Measurements from ENCODE around the gene ALDH4A1. TPM values are rescaled to one million over a fixed set of nuclear protein-coding genes. Genes with fewer than 3 reads are reported as not detected.

Gene ALDH4A1
- polyA plus RNA-seq (ENCODE audit: insufficient read length in 3 of 3) = 10 to 100 TPM; 61.3 to 85.2 (median 64.7) TPM

GRCh38 chr1:18902523-18903290, at the start of gene ALDH4A1:
Gene ALDH4A1, minus strand, starts transcription at chr1:18902555. Its CDS starts 32 bp downstream, at chr1:18902523.
- peak; percentile 95 for DNase-seq (ENCODE audit: low read depth in 3 of 3, low spot score in 2 of 3)

DNA sequence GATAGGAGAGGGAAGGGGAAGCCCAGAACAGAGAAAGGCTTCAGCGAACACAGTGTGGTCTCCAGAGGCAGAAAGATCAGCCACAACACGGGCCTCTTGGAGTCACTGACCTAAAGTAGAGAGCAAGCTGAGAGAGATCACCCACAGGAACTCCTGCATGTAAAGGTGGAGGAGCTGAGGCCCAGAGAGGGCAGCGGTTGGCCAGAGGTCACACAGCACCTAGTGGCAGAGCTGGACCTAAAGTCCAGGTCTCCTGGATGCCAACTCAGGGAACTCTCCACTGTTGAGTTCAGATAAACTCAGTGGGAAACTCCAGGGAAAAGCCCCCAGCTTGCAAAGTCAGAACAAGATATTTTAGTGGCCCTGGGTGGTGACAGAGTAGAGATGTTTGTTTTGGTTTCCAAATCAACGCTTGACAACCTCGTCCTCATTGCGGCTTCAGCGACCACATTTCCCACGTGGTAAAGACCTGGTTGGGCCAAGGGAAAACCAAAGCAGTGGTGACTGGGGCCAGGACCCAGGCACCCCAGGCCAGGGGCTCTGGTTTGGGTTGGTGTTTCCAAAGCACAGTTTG, 49.5 kb upstream of the ALDH4A1 start:
- DNase-seq (ENCODE audit: low read depth in 3 of 3, low spot score in 2 of 3) = no peak

GRCh38 chr1:18951416-18951815, 49.1 kb upstream of the ALDH4A1 start:
- DNase-seq (ENCODE audit: low read depth in 3 of 3, low spot score in 2 of 3) = no peak

DNA sequence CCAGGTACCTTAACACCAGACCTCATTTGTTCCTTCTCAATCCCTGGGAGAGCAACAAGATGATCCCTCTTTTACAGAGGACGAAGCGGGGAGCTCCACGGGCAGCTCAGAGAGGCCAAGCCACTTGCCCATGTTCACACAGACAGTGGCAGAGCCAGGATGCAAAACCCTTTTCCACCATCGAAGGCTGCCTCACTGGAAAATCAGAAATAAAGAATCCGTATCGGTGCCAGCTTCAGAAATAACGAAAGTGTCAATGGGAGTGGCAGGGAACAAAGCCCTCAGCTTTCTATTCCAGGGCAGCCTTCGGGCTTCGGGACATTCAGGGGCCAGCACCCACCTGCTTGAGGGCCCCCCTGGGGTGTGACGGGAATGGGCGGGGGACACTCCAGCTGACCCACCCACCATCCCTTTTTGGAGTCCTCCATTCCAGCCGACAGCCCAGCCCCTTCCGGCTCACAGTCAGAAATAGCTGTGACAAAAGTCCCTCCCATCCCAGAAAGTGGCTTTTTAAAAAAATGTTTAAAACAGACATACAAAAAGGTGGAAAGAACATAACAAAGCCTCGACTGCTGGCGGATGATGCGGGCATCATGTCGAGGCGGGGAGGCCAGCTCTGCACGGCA, 48.2 kb upstream of the ALDH4A1 start:
- DNase-seq (ENCODE audit: low read depth in 3 of 3, low spot score in 2 of 3) = no peak

- peak; percentile 56 to 70 (median 56) for DNase-seq (ENCODE audit: low read depth in 3 of 3, low spot score in 2 of 3)
Observed at GRCh38 chr1:18949686-18950400, 47.5 kb upstream of the ALDH4A1 start.

DNA sequence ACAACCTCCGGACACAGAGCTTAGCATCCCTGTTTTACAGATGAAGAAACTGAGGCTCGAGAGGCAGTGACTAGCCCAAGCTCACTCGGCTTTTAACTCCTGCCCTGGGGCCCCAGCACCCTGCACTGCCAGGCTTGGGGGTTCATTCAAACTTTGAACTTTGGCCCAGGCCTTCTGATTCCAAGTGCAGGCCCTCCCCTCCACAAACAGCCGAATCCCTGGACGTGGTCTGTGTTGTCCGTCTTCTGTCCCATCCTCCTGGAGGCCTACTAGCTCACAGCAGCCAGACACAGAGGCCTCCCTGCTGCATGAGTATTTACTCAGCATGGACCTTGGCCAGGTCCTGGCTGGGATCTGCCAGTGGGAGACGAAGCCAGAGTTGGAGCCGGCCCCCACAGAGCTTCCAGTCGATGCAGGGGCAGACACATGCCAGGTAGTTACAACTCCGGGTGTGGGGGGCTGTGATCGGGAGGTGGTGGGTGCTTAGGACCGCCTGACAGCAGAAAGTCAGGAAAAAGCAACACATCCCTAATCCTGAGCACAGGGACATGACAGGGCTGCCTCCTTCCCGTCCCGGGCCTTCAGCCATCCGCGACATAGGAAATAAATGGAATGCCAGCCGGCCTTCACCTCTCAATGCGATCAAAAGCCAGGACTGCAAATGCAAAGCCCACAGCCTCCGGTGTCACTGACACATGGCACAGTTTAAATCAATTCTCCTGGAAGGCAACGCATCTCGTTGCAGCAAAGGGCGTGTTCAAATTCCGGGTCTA, 46.7 kb upstream of the ALDH4A1 start:
- DNase-seq (ENCODE audit: low read depth in 3 of 3, low spot score in 2 of 3) = no peak

DNA sequence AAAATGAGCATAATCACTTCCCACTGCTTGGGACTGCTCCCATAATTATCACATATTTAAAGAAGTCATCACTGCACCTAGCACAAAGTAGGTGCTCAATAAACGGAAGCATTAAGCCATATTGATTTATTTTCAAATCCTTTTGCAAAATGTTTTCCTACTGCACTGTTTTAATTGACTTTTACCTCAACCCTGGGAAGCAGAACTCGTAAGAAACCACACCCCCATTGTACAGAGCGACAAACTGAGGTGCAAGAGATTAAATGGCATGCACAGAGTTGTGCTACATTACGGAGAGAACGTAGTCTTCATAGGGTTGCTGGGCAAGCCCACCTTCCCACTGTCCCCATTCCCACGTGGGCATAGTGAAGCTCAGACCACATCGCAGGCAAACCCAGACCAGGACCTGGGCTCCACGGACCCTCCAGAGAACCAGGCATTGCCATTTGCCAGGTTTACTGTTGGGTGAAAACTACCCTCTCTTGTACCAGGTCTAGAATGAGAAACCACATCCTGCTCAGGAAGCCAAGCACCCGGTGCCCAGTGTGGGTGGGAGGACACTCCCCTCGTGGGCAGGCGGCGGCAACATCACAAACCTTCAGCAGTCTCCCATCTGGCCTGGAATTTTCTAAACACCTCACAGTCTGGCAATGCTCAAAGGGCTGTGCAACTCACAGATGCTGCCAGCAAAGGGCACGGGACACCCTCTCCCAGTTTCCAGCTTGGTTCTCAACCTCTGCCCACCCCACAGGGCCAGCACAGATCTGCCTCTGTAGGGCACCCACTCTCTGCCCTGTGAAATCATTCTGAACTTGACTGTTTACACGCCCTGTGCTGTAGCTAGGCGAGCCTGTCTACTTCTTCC, 45.9 kb upstream of the ALDH4A1 start:
- no peak for DNase-seq (ENCODE audit: low read depth in 3 of 3, low spot score in 2 of 3)

- no peak for DNase-seq (ENCODE audit: low read depth in 3 of 3, low spot score in 2 of 3)
Observed at GRCh38 chr1:18947570-18947969, 45.2 kb upstream of the ALDH4A1 start.

- no peak for DNase-seq (ENCODE audit: low read depth in 3 of 3, low spot score in 2 of 3)
Observed at GRCh38 chr1:18946550-18947381, 44.4 kb upstream of the ALDH4A1 start.

- DNase-seq (ENCODE audit: low read depth in 3 of 3, low spot score in 2 of 3) = peak; percentile 87 to 89 (median 87)
Observed at GRCh38 chr1:18945401-18945849, 43.1 kb upstream of the ALDH4A1 start.

DNA sequence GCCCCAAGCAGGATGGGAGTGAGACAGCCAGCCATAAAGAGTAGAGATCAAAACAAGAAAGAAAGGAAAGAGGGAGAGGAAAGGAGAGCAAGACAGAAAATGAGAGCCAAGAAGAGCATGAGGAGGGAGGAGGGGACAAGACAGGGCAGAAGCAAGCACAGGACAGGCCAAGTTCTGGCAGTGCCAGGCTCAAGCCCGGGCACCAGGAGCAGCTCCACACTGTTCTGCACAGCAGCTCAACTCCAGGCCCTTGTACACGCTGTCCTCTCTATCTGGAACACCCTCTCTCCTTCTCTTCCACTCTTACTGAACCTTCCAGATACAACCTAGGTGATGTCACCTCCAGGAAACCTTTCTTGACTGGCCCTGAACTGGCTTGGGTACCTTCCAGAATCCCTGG, 42.5 kb upstream of the ALDH4A1 start:
- no peak for DNase-seq (ENCODE audit: low read depth in 3 of 3, low spot score in 2 of 3)

GRCh38 chr1:18943914-18944572, 41.7 kb upstream of the ALDH4A1 start:
- DNase-seq (ENCODE audit: low read depth in 3 of 3, low spot score in 2 of 3) = no peak

GRCh38 chr1:18943162-18943561, 40.8 kb upstream of the ALDH4A1 start:
- no peak for DNase-seq (ENCODE audit: low read depth in 3 of 3, low spot score in 2 of 3)

- no peak for DNase-seq (ENCODE audit: low read depth in 3 of 3, low spot score in 2 of 3)
Observed at GRCh38 chr1:18942340-18942739, 40.0 kb upstream of the ALDH4A1 start.

DNA sequence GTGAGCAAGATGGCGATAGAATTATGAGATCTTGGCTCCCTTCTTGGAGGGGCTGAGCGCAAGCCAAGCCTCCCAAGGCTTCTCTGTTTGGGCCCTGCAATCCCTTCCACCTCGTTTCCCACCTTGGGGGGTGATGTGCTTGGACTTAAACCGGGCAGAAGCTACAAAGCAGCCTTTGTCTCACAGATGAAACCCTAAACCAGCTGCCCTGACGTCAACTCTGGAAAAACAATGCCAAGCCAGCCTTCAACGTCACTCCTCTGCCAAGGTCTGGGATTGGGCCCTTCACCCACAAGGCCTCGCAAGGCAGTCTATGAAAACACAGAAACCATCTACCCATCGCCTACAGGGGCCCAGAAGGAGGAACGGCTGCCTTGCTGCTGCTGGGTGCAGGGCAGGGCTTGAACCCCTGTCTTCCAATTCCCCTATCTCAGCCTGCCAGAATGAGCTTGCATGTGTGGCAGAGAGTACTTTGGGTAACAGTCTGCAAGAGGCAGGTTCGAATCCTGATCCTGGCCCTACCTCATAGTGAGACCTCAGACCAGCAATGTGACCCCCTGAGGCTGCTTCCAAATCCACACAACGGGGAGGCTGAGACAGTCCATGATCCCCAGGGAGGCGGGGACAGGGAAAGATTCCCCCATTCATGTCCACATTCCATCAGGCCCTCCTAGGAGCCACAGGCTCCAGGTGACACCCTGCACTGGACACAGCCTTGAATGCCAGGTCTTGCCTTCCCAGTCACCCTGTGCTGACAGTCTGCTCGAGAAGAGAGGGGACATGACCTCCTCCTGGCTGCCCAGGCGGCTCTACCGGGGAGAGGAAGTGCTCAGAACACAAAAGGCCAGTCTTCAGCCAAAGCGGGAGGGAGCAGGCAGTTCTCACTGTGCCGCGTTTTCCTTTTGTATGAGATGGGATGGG, 39.1 kb upstream of the ALDH4A1 start:
- no peak for DNase-seq (ENCODE audit: low read depth in 3 of 3, low spot score in 2 of 3)

DNA sequence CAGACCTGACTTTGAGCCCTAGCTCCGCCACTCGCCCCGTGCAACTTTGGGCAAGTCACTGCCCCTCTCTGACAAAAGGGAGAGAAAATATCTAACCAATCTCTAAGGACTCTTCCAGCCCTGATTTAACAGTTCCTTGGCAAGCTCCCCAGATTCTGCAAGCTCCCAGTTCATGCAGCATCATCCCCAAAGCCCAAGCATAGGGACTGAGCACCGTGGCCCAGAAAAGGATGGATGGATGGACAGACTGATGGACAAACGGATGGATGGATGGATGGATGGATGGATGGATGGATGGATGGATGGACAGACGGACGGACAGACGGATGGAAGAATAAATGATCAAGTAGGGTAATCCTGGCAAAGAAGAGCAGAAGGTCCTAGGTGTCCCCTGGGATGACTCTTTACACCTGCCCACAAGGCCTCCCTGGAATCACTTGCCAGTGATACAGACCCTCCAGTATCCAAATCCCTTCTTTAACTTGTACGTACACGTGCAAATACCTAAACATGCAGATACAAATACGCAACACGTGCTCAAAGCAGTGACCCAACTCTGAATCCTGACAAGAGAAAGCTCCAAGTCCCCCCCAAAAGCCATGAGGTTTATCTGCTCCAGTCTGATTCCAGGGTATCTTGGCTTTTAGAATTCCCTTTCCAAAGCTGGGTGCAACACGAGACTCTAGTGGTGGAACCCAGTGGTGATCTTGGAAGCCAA, 38.1 kb upstream of the ALDH4A1 start:
- no peak for DNase-seq (ENCODE audit: low read depth in 3 of 3, low spot score in 2 of 3)
